GM12873 (cell line): Measurements from ENCODE around the gene DPP6.
A peak's percentile ranks its signal among the peaks of the same experiment; 100 is the strongest.

ENCODE experiments used
- TF ChIP-seq, protein P1 (sequence below): IDR thresholded peaks from 2 replicates; pipeline ENCODE4 v1.5.1; 2012; ENCODE audit warnings: low read depth, mild to moderate bottlenecking, moderate library complexity, low read length, control low read depth; ENCODE audit not compliant: insufficient read depth; ENCODE audit errors: missing control alignments

Gene DPP6

DNA sequence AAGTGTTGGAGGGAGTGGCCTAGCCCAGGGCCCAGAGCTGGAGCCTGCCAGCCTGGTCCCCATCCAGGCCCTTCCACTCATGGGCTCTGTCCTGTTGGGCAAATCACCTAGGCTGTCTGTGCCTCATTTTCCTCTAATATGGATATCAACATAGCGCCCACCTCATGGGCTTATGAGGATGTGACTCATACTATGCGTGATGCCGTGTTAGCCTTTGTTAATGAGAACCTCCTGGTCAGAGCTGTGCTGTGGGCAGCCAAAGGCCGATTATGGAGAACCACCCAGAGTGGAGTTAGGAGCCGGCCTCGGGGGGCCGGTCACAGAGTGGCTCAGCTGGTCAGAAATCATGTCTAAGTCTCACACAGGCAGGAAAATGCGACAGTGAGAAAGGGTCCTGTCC is 644.4 kb downstream of the DPP6 start:
- TF ChIP-seq, protein P1, sequence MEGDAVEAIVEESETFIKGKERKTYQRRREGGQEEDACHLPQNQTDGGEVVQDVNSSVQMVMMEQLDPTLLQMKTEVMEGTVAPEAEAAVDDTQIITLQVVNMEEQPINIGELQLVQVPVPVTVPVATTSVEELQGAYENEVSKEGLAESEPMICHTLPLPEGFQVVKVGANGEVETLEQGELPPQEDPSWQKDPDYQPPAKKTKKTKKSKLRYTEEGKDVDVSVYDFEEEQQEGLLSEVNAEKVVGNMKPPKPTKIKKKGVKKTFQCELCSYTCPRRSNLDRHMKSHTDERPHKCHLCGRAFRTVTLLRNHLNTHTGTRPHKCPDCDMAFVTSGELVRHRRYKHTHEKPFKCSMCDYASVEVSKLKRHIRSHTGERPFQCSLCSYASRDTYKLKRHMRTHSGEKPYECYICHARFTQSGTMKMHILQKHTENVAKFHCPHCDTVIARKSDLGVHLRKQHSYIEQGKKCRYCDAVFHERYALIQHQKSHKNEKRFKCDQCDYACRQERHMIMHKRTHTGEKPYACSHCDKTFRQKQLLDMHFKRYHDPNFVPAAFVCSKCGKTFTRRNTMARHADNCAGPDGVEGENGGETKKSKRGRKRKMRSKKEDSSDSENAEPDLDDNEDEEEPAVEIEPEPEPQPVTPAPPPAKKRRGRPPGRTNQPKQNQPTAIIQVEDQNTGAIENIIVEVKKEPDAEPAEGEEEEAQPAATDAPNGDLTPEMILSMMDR: no peak

DNA sequence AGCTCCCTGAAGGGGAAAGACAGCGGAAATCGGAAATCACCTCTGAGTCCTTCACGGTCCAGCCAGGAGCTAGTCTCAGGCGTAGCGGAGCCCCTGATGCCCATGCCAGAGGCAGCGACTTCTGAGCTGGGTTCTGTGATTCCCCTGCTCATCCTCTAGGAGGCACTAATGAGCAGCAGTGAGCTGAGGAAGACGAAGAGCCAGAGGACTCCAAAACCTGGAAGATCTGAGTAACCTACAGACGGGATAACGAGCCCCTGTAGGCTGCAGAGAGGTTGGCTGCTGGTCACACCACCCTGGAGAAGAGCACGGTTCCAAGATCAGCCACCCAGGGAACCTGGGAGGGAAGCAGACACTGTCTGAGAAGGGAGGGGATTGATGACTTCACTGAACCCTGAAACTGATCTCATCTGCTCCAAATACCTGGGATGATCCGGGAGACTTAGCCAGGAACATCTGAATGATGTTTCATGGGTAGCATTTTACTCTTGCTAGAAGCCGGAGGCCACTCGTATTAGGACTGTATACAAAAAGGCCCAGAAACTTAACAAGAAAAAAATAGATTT is 646.6 kb downstream of the DPP6 start:
- TF ChIP-seq, protein P1: peak; percentile 72

DNA sequence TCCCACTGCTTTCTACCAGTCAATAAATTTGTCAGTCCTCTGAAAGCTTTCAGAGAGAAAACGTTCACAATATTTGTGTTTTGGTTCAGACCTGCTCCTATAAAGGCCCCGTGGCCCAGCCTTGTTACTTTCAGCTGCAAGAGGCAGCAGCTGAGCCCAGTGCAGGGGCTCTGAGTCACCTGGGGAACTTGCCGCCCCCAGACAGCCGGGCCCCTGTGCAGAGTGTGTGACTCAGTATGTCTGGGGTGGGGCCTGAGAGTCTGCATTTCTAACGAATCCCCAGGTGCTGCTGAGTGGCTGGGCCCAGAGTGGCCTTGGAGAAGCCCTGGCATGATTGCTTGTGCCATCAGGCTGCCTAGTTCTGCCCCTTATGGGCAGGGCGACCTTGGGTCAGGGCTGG is 647.2 kb downstream of the DPP6 start:
- TF ChIP-seq, protein P1: no peak

DNA sequence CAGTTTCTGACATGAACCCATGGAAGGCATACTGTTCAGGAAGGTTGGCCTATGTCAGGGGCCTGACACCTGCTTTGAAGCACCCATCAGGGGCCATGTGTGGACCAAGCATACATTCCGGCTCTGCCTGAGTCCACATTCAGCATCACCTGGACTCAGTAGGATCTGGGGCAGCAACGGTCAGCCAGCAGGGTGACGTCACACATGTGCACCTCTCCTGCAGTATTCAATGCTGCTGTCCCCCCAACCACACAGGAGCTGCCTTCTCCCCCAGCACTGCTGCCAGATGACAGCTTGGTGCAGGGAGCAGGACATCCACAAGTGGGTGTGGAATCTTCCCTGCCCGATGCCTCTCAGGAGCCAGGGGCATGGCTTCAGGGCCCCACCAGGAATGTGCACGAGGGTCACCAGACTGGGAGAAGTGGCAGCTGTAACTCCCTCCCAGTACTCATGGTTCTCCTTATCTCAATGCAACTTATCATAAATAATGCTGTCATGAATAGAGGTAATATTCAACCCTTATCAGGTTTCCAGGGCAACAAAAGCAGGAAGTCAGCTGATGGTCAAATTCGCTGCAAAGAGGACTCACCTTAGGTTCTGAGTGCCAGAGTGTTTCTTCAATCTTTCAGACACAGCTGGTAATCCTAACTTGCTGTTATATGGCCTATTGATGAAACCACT is 657.8 kb downstream of the DPP6 start:
- TF ChIP-seq, protein P1: no peak

DNA sequence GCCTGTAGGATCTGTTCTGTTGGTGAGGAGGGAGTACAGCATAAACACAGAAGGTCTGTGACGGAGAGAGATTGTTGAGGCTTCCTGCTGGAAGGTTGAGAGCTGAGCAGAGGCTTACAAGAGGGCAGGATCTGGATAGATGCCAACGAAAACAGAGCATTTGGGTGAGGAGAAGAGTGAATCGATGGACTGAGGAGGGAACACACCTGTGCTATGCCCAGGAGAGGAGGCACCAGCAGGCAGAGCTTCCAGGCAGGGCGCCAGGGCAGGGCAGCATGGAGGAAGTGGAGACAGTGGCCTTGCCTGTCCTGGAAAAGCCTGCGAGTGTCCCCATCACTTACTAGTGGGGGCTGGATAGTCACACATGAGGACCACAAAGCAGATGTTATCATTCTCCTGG is 667.8 kb downstream of the DPP6 start:
- TF ChIP-seq, protein P1: no peak

DNA sequence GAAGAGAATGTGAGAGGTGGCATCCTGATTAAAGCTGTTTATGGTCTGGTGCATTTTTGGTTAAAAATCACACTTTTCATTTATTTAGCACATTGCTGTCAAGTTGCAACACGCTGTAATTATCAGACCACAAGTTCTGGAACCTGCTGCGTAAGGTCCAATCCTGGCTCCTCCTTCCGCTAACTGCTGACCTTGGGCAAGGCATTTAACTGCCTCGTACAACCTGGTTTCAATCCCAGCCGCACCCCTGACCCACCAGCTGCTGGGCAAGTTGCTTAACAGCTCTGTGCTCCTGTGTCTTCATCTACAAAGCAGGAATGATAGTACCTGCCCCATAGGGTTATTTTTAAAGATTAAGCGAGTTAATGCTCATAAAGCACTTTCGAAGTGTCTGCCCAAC is 668.9 kb downstream of the DPP6 start:
- TF ChIP-seq, protein P1: no peak

DNA sequence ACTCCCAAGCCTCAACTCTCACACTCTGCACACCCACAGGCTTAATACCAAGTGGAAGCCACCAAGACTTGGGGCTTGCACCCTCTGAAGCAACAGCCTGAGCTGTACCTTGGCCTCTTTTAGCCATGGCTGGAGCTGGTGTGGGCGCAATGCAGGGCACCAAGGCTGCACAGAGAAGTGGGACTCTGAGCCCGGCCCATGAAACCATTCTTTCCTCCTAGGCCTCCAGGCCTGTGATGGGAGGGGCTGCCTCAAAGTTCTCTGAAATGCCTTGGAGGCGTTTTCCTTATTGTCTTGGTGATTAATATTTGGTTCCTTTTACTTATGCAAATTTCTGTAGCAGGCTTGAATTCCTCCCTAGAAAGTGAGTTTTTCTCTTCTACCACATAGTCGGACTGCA is 674.2 kb downstream of the DPP6 start:
- TF ChIP-seq, protein P1: no peak

DNA sequence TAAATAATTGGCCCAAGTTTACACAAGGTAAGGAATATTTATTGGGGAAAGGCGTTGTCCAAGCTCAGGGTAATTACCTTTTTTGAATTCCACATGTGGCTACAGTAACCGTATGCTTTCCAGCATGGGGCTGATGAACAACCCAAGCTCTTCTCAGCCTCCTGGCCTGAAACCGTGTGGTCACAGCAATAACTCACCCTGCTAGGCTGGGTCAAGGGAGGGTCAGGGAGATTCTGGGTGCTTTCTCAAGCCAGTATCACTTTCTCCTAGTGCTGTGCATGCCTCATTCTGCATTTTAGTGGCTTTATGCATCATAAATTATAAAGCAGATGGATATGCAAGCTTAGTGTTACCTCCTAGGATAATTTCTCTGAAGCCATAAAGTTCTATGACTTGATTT is 676.9 kb downstream of the DPP6 start:
- TF ChIP-seq, protein P1: no peak
